HCT116 (cell line): ENCODE measurements around the gene TSSK2.

Experiments
- CEBPB ChIP-seq: IDR thresholded peaks from 2 replicates; pipeline ENCODE4 v1.6.1; 2012; ENCODE audit warnings: low read depth
- CTCF ChIP-seq, 3 experiments: fragments of 200-600 bp in 1 of 3; sonication (generic) in 1 of 3; IDR thresholded peaks in 2 of 3; conservative IDR thresholded peaks in 1 of 3; 2 replicates each; pipeline ENCODE4 v1.5.1; 2012 to 2017; ENCODE audit warnings: low read depth in 2 of 3, low read length in 2 of 3, antibody characterized with exemption in 1 of 3, borderline replicate concordance in 1 of 3, control low read depth in 1 of 3, mild to moderate bottlenecking in 1 of 3, mixed read lengths in 1 of 3, mixed run types in 1 of 3, moderate library complexity in 1 of 3; ENCODE audit not compliant: insufficient read depth in 1 of 3
- ELF1 ChIP-seq: IDR thresholded peaks from 2 replicates; pipeline ENCODE4 v1.6.1; 2012; ENCODE audit warnings: low read depth, borderline replicate concordance
- EZH2 ChIP-seq: fragments of 200-600 bp; sonication (generic); IDR thresholded peaks from 2 replicates; pipeline ENCODE4 v1.6.1; 2017; ENCODE audit warnings: antibody characterized with exemption, mixed run types
- EZH2phosphoT487 ChIP-seq: fragments of 200-600 bp; IDR thresholded peaks from 2 replicates; pipeline ENCODE4 v1.6.1; 2018; ENCODE audit warnings: antibody characterized with exemption, borderline replicate concordance
- MAX ChIP-seq: IDR thresholded peaks from 2 replicates; pipeline ENCODE4 v1.6.1; 2012
- POLR2A ChIP-seq: IDR thresholded peaks from 2 replicates; pipeline ENCODE4 v1.7.0; 2011; ENCODE audit warnings: borderline replicate concordance; ENCODE audit not compliant: insufficient read depth, insufficient read length; ENCODE audit errors: extremely low read depth
- POLR2AphosphoS5 ChIP-seq: IDR thresholded peaks from 2 replicates; pipeline ENCODE4 v1.6.1; 2011; ENCODE audit warnings: mild to moderate bottlenecking, low read depth, low read length, moderate library complexity
- RAD21 ChIP-seq: IDR thresholded peaks from 2 replicates; pipeline ENCODE4 v1.6.1; 2012; ENCODE audit warnings: low read depth, mild to moderate bottlenecking
- REST ChIP-seq: IDR thresholded peaks from 2 replicates; pipeline ENCODE4 v1.6.1; 2012; ENCODE audit warnings: low read depth
- SP1 ChIP-seq: IDR thresholded peaks from 2 replicates; pipeline ENCODE4 v1.6.1; 2012; ENCODE audit warnings: low read depth
- SRF ChIP-seq: IDR thresholded peaks from 2 replicates; pipeline ENCODE4 v1.6.1; 2012; ENCODE audit warnings: low read depth
- TCF7L2 ChIP-seq: IDR thresholded peaks from 2 replicates; pipeline ENCODE4 v1.7.0; 2011; ENCODE audit warnings: borderline replicate concordance, inconsistent platforms; ENCODE audit not compliant: insufficient read depth, insufficient read length; ENCODE audit errors: extremely low read depth
- ZBTB33 ChIP-seq: IDR thresholded peaks from 2 replicates; pipeline ENCODE4 v1.6.1; 2011; ENCODE audit warnings: mild to moderate bottlenecking, low read length, moderate library complexity; ENCODE audit not compliant: insufficient replicate concordance; ENCODE audit errors: extremely low read depth

GRCh38 chr22:19088866-19089595 is 42.1 kb upstream of the TSSK2 start:
- TF ChIP-seq CTCF (IDR thresholded peaks at IDR 0.05 in 2 of 3, conservative IDR thresholded peaks at IDR 0.05 in 1 of 3; ENCODE audit: borderline replicate concordance in 1 of 3, insufficient read depth in 1 of 3, low read depth in 2 of 3, low read length in 2 of 3) (no peak), POLR2AphosphoS5 (no peak), POLR2A (no peak), EZH2 (no peak), SP1 (no peak), MAX (no peak), EZH2phosphoT487 (no peak), RAD21 (no peak), REST (no peak), SRF (no peak), CEBPB (no peak), TCF7L2 (no peak), ELF1 (no peak), ZBTB33 (no peak)
